CMK (cell line): ENCODE measurements around the gene ARHGEF26.
"Not testable (repeated sequence)": the region's sequence is repeated elsewhere in the genome, so short reads cannot be mapped to it uniquely, and the experiment has no call there.

ENCODE experiments used
- DNase-seq: peaks from one replicate; pipeline ENCODE4 v3.0.0-alpha.2; 2010; ENCODE audit warnings: low read depth

The ARHGEF26 gene

GRCh38 chr3:154120961-154121700 lies at the start of gene ARHGEF26:
ARHGEF26 (plus strand) TSS chr3:154121390; CDS start chr3:154121993, 603 bp downstream.
- peak; percentile 26 for DNase-seq

DNA sequence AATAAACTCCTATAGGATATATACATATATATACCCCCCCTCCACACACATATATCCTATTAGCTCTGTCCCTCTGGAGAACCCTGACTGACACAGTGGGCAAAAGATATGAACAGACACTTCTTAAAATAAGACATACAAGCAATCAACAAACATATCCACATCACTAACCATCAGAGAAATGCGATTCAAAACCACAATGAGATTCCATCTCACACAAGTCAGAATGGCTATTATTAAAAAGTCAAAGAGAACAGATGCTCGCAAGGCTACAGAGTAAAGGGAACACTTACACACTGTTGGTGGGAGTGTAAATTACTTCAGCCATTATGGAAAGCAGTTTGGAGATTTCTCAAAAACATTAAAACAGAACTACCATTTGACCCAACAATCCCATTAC lies 46.2 kb upstream of the ARHGEF26 start:
- DNase-seq: no peak

DNA sequence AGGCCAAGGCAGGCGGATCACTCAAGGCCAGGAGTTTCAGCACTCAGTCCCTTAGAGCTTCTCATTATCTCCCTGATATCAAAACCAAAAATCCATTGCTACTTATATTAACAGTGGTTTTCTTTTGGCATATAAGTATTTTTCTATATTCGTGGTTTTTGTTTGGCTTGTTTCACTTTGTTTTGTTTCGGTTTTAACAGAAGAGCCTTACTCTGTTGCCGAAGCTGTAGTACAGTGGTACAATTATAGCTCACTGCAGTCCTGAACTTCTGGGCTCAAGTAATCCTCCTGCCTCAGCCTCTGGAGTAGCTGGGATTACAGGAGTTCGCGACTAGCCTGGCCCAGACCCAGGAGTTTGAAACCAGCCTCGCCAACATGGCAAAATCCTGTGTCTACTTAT lies 42.5 kb upstream of the ARHGEF26 start:
- no peak for DNase-seq

GRCh38 chr3:154081305-154081704 lies 39.9 kb upstream of the ARHGEF26 start:
- no peak for DNase-seq

GRCh38 chr3:154085071-154085470 lies 36.1 kb upstream of the ARHGEF26 start:
- DNase-seq: no peak

DNA sequence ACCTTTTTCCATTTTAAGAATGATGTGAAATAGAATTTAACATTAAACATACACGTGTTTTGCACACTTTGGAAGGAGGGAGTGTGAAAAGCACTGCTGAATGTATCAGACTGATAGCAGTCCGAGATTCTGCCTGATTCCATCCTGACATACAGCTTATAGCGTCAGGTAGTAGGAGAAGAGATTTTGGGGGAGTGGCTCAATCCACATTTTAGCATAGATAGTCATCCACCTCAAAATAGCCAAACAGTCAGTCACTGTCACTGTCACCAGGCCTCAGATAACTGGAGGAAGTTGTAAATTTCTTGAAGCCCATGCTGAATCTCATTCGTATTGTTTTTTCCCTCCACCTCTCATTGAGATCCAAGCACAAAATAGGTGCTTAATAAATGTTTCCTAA lies 35.4 kb upstream of the ARHGEF26 start:
- DNase-seq: no peak

GRCh38 chr3:154086286-154086685 lies 34.9 kb upstream of the ARHGEF26 start:
- no peak for DNase-seq

DNA sequence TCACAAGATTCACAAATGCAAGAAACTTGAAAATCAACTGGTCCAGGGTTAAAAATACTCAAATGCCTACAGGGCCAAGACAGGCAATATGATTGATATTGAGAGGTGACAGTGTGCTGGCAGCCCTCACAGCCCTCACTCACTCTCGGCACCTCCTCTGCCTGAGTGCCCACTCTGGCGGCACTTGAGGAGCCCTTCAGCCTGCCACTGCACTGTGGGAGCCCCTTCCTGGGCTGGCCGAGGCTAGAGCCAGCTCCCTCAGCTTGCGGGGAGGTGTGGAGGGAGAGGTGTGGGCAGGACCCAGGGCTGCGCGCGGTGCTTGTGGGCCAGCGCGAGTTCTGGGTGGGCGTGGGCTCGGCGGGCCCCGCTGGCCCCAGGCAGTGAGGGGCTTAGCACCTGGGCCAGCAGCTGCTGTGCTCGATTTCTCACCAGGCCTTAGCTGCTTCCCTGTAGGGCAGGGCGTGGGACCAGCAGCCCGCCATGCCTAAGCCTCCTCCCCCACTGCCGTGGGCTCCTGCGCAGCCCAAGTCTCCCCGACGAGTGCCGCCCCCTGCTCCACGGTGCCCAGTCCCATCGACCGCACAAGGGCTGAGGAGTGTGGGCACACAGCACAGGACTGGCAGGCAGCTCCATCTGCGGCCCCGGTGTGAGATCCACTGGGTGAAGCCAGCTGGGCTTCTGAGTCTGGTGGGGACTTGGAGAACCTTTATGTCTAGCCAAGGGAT lies 33.3 kb upstream of the ARHGEF26 start:
- DNase-seq: not testable (repeated sequence)

DNA sequence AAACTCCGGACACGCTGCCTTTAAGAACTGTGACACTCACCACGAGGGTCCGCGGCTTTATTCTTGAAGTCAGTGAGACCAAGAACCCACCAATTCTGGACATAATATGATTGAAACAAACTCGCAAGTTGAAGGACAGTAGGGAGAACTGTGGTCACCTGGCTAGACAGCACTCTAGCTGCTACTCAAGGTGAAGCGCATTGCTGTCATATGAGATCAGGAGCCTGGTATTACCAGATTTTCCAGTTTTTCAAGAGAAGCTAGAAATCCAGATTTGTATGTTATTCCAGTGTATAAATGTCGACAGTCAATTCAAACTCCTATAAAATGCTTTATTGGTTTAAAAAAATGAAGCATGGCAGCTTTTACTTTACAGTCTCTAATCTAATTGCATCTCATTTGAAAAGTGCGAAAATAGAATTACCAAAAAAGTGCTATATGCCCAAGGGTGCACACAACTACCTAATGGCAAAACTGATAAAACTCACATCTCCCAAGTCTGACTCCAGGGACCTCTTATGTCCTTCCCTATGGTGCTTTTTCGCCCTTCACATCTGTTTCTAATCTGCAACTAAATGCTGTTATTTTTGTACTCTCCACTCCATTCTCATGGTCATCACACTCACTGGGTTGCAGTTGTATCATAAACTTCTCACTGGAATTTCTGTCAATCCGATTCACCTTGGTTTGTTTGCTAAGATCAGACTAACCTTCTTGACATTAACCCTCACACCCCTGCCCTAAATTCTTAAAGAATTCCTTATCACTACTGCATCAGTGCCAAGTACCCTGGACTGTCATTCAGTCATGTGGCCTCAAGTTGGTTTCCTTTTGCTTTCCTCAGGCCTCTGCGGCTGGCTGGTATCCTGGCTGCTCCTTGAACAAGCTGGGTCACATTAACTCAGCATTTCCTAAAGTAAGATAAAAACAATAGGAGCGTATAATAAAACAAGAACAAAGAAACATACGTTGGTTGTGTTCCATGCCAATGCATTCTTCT lies 31.5 kb upstream of the ARHGEF26 start:
- DNase-seq: no peak

DNA sequence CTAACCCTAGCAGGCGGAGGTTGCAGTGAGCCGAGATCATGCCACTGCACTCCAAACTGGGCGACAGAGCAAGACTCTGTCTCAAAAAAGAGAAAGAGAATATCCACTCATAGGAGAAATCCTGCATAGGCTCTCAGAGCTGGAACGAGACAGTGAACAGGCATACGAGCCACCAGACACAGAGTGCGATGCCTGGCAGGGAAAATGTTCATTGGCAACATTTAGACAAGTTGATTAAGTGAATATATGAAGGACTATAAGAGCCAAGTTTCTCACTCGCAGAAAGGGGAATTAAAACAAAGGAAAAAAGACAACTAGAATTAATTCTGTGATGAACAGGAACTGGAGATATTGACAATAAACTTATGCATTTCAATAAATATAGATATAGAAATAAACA lies 27.1 kb upstream of the ARHGEF26 start:
- DNase-seq: no peak

- no peak for DNase-seq
Observed at GRCh38 chr3:154095832-154096421, 25.3 kb upstream of the ARHGEF26 start.

- no peak for DNase-seq
Observed at GRCh38 chr3:154098376-154098775, 22.8 kb upstream of the ARHGEF26 start.

DNA sequence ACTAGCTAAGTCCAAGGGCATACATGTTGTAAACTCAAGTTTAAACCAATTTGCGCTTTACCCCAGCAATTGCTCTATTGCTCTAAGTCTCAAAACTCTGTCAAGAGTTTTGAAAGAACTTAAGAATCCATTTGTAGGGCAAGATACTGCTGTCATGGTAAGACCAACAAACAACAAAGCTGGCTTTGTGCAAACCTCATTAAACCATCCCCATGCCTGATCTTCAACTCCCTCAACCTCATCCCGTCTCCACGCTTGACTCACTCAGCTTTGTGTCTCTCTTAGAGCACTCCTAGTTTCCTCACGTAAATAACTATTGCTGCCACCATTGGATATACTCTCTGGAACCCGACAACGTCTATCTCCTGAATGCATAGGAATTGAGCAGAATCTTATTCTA lies 20.6 kb upstream of the ARHGEF26 start:
- DNase-seq: no peak

DNA sequence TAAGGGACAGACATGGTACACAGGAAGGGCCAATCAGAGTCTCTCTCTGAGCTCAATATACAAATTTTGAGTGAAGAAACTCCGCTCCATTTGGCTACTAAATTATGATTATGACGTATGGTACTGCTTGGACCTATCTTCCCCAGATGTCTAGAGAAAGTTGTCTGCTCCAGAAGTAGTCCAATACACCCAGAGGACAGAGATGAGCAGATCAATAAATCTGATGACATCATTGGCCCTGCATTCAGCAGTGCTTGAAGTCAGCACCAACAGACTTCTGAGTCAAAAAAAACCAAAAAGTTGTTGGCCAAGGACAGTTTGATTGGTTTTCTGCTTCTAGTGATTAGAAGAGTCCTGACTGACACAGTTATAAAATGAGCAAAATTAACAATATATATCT lies 19.9 kb upstream of the ARHGEF26 start:
- DNase-seq: no peak

DNA sequence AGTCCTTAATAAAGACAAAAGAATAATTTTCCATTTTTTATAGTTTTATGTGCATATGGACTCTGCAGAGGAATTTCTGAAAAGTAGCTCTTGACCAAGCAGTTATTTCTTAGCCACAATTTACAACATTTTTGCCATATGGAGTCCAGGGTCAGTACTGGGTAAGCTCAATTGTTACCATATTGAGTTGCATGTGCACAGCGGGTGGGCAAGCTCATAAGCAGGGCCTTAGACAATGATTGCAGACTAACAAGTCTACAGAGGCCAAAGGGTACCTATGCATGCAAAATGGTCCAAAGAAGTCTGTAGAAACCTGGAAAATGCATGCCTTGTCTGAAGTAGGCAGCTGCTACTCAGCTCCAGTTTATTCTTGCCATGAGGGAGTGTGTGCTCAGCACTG lies 19.0 kb upstream of the ARHGEF26 start:
- DNase-seq: no peak

DNA sequence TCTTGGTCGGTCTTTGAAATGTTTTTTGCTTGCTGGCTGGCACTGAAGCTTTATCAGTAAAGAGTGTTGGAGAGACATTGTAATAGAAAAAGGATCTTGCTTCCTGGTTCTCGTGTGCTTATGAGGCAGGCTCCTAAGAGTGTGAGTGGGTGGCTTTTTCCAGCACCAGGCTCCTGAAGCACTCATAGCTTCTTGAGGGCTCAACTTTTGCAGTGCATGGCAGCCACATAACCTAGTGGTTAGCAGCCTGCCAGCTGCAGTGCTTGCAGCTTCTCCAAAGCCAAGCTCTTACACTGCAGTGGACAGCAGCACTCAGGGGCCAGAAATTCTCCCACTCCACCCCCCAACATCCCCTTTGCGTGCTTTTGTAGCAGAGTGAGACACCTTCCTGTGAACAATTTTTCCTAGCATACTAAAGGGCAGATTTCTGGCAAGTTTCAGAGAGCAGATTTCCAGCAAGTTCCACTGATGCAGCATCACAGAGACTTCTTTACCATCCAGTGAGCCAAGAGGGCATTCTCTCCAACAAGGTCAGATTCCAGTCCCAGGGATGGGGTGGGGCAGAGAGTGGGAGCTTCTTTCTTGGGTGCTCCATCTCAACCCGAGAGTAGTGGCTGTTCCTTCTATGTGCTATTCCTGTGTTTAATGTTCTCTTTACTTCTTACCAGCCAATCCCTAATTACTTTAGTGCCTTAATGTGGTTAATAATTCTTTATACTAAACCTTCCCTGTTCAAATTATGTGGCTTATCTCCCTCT lies 15.8 kb upstream of the ARHGEF26 start:
- DNase-seq: no peak

GRCh38 chr3:154111365-154111935 lies 9.7 kb upstream of the ARHGEF26 start:
- DNase-seq: no peak

GRCh38 chr3:154112146-154112852 lies 8.9 kb upstream of the ARHGEF26 start:
- no peak for DNase-seq

GRCh38 chr3:154113609-154114008 lies 7.6 kb upstream of the ARHGEF26 start:
- no peak for DNase-seq

- no peak for DNase-seq
Observed at GRCh38 chr3:154115332-154115731, 5.9 kb upstream of the ARHGEF26 start.
